AG09309 (cell line): ENCODE results near the gene SPTA1.

Experiments used
- DNase-seq: peaks from one replicate; pipeline ENCODE4 v3.0.0-alpha.2; 2010; ENCODE audit warnings: low read depth
- H3K4me3 ChIP-seq: 2 replicates; pipeline ENCODE4 v1.5.1; 2011; ENCODE audit warnings: mild to moderate bottlenecking, low read depth, low read length, moderate library complexity; ENCODE audit not compliant: control insufficient read depth
- CTCF ChIP-seq: IDR thresholded peaks from 2 replicates; pipeline ENCODE4 v1.5.1; 2011; ENCODE audit warnings: mild to moderate bottlenecking, low read depth, low read length, inconsistent platforms; ENCODE audit not compliant: insufficient read depth, control insufficient read depth; ENCODE audit errors: missing control alignments

SPTA1 gene

GRCh38 chr1:158686111-158687009 lies at the start of gene SPTA1:
TSS of gene SPTA1 (minus strand) at chr1:158686715. CDS start at chr1:158686517, 198 bp downstream.
- no peak for DNase-seq
- H3K4me3 ChIP-seq = no peak within 1 kb of the TSS
- no peak for TF ChIP-seq CTCF

DNA sequence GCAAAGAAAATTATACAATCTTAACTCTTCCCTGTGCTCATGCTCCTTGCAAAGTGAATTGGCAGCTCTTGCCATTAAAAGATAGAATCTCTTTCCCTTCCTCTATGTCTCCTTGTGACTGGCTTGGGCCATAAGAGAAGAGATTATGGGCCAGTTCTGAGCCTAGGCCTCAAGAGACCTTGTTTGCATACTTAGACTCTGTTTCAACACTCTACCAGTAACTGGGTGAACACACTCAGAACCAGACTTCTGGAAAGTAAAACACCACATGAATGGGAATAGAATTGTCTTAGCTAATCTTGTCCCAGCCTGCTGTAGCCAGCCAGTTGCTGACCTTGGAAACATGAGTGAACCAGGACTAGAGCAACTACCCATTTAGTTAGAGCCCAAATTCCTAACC lies 49.3 kb upstream of the SPTA1 start:
- H3K4me3 ChIP-seq = no peak overlapping the region
- DNase-seq = no peak
- no peak for TF ChIP-seq CTCF

- H3K4me3 ChIP-seq = no peak overlapping the region
- no peak for TF ChIP-seq CTCF
- DNase-seq = no peak
These were observed 46.0 kb upstream of the SPTA1 start for GRCh38 chr1:158732524-158732923.

- H3K4me3 ChIP-seq = no peak overlapping the region
- no peak for DNase-seq
- TF ChIP-seq CTCF = no peak
These were observed 45.2 kb upstream of the SPTA1 start for GRCh38 chr1:158731707-158732106.

DNA sequence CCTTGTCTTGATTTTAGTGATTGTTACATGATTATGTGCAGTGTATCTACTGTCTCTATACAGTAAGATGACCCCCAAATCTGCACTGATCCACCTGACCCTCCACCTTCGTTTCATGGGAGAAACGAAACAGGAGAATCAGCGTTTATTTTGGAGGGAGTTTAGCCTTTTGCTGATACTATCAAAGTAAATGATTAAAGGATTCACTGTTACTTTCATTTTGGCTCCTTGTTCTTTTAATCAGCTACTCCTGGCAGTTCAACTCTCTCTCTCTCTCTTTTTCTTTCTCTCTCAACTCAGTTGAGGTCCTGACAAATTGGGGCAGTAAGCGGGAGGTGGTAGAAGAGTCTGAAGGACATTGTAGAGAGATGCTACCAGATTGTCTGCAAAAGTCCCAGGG lies 43.9 kb upstream of the SPTA1 start:
- H3K4me3 ChIP-seq = no peak overlapping the region
- TF ChIP-seq CTCF = no peak
- no peak for DNase-seq

GRCh38 chr1:158728510-158729225 lies 42.2 kb upstream of the SPTA1 start:
- TF ChIP-seq CTCF = no peak
- H3K4me3 ChIP-seq = no peak overlapping the region
- no peak for DNase-seq
